HL-60/S4 treated with retinoic acid at 250 ng/mL for 4 days and 3 days (cell line): Measurements from ENCODE around the gene THSD7B.

Source experiments
- in situ Hi-C: fragments of 300-500 bp; cut with MboI; formaldehyde crosslinking; loops from 2 replicates; pipeline ENCODE4 v1.7.0; 2022; ENCODE audit warnings: low sequenced_read_pairs

The THSD7B gene

GRCh38 chr2:136798766-136799165, 33.4 kb downstream of the THSD7B start:
- in situ Hi-C loops: no loop called here

DNA sequence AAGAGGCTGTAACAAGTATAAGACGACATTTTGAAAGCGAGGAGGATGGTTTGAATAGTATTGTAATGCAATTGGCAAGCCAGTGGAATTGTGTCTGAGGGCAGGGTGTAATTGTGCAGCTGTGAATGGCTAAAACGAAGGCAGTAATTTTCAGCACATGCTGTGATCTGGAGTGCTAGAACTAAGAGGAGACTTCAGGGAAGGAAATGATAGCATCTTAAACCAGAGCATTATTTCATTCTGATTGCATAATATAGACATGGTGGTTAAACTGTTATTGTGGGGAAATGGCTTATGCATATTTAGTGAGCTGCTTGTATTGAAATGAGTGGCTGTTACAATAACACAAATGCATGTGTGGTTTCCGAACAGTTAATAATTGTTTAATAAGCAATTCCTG, 36.3 kb downstream of the THSD7B start:
- in situ Hi-C loops: no loop called here

- in situ Hi-C loops: no loop called here
Observed at GRCh38 chr2:136809998-136810397, 44.7 kb downstream of the THSD7B start.

GRCh38 chr2:136818839-136819238, 53.5 kb downstream of the THSD7B start:
- in situ Hi-C loops: no loop called here

- in situ Hi-C loops: no loop called here
Observed at GRCh38 chr2:136823291-136823690, 57.9 kb downstream of the THSD7B start.

DNA sequence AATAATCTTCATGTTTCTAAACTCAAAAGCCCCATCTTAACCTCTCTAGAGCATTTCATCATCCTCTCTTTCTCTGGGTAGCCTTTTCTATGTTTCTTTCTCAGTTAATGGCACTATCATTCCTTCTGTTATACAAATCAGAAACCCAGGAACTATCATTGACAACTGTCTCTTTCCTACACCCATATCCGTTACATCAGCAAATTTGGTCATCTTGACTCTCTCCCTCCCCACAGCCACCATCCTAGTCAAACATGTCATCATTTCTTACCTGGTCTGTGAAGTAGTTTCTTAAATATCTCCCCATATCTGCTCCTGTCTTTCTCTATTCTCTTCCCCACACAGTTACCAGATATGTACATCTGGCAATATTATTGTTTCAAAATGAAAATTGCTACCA, 62.8 kb downstream of the THSD7B start:
- in situ Hi-C loops: no loop called here

DNA sequence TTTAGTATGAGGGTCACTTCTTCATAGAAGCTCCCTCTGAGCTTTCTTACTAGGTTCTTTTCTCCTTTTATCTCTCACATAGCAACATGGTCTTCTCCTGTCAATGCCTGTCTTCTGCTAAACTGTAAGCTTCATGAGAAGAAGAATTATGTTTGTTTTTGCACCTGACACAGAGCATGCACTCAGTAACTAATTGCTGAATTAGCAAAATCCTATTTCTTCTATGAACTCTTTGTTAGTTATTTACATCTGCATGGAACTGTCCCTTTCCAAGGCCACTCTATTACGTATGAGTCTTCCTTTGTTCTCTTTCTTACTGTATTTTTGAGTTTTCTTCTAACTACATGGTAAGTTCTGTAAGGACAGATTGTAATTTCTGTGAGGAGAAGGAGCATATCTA, 63.4 kb downstream of the THSD7B start:
- in situ Hi-C loops: no loop called here

DNA sequence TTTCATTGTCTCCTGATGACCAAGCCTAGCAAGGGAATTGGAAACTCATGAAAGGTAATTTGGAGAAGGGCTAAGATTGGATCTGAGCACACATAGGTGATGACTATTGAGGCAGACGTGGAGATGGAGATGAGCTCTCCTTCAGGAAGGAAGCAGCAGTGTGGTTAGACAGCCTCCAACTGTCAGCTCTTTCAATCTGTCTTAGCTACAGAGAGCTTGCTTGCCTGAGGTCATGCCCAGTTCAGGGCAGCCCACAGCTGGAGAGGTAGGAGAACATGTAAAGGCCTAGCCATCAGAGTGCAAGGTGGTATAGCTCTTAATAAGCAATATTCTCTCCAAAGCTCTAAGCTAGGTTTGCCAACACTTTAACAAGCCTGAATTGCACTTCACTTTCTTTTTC, 79.2 kb downstream of the THSD7B start:
- in situ Hi-C loops: no loop called here

DNA sequence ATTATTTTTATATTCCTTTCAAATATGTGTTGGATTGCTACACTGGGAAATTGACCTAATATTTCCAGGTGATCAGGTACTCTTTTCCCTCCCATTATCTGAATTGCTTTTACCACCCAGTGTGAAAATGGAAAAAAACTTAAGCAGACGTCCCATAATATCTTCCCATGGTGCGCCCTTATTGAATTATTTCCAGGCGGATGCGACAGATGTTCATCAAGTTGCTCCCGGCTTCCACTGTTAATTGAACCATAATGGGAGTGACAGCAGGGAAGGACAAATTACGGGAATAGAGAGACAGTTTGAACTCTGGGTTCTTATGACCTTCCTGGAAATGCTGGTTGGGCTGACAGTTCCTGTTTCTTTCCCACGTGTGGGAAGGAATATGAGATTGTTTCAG, 93.3 kb downstream of the THSD7B start:
- in situ Hi-C loops: no loop called here

DNA sequence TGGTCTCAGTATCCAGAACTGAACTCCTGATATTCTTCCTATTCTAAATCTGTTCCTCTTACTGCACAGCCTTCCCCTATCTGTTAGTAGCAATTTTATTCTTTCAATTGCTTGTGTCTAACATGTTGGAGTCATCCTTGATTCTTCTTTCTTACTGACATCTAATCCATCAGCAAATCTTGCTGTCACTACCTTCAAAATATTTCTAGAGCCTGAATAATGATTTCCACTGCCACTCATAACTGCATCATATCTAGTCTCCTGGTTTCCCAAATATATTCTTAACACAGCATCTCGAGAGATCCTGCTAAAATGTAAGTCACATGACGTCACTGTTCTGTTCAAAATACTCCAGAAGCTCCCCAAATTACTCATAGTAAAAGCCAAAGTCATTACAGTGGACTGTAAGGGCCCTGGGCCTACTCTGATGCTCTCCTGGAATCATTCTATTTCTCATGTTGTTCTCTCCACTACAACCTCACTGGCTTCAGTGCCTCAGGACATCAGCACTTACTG, 95.2 kb downstream of the THSD7B start:
- in situ Hi-C loops: no loop called here

DNA sequence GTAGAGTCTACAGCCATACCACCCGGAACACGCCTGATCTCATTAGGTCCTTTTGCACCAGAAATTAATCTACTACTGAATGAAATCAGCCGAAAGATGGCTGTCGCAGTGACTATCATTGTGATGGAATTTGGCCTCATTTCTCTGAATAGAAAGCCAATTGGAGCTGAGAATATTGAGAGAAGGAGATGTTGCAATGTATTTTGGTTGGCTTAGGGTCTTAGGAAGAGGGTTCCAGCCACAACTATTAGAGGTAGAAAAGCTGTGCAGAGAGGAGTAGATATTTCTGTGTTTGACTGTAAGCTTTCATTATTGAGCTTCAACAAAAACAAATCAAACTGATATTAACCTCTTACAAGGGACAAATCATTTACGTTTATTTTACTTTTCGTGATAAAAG, 98.1 kb downstream of the THSD7B start:
- in situ Hi-C loops: no loop called here

DNA sequence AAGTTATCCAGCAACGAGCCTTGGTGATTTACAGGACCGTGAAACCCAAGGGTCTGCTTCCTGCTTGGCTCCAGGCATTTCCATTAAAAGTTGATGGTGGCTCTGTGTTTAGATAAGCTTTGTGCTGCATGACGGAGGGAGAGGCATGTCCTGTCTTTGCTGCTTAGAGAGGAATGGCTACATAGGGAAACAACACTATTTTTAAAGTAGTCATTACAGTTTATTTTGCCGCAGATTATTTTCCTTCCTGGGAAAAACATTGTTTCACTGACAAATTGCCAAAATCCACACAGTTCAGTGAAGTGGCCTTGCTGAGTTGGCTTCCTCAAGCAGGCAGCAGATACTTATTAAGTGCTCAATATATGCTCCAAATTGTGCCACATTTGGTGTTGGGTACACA, 98.5 kb downstream of the THSD7B start:
- in situ Hi-C loops: no loop called here

GRCh38 chr2:136871424-136871823, 106.1 kb downstream of the THSD7B start:
- in situ Hi-C loops: no loop called here

DNA sequence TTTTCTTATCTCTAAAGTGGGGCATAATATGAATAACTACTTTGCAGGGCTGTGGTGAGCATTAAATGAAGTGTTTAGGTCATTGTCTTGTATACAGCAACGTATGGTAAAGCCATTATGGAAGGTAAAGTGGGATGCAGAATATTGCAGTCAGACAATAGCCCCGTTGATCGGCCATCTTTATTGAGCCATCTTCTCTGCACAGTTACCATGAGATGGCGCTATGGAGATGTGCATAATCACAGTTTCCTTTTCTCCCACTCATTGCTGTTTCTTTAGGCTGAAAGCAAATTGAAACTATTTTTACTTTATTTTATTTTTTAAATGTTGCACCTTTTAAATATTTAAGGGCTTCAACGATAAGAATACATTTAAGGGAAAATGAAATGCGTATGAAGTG, 108.9 kb downstream of the THSD7B start:
- in situ Hi-C loops: no loop called here

DNA sequence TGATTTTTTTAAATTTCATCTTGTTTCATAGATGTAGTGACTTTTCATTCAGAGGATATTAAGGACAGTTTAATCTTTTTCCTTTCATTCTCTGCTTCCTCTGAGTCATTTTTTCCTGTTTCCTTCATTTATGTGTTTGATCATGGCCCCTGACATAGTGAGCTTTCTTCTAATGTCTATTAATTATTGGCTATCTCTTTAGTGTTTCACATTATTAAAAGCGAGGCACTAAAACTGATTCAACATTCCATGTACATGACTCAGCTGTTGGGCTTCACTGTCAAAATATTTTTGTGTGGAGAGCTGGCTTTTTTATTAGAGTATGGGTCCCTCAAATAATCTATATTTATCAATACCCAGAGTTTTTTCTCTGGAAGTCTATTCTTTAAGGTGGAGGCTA, 125.8 kb downstream of the THSD7B start:
- in situ Hi-C loops: no loop called here

GRCh38 chr2:136894007-136894634, 128.8 kb downstream of the THSD7B start:
- in situ Hi-C loops: no loop called here

- in situ Hi-C loops: no loop called here
Observed at GRCh38 chr2:136901732-136902131, 136.4 kb downstream of the THSD7B start.

GRCh38 chr2:136905779-136906178, 140.4 kb downstream of the THSD7B start:
- in situ Hi-C loops: no loop called here

- in situ Hi-C loops: no loop called here
Observed at GRCh38 chr2:136909777-136910176, 144.4 kb downstream of the THSD7B start.

- in situ Hi-C loops: no loop called here
Observed at GRCh38 chr2:136916131-136916530, 150.8 kb downstream of the THSD7B start.

GRCh38 chr2:136917411-136917881, 152.1 kb downstream of the THSD7B start:
- in situ Hi-C loops: no loop called here

DNA sequence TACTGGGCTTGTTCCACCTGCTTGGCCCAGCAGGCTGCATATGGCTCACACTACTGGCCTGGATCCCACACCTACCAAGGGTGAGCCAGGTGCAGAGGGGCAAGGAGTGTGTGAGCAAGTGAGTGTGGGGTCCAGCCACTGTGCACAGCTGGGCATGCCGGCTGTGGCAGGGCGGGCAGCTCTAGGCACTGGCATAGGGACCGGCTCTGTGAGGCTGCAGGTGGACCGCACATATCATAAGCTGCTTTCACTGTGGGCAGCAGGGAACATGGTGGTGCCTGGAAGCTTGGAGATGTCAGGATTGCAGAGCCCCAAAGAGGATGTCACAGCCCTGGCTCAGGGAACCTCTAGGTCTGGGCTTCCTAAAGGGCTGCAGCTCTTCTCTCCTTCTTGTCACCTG, 154.3 kb downstream of the THSD7B start:
- in situ Hi-C loops: no loop called here
